Measurements from ENCODE around the gene CHRNE. TPM values are rescaled to one million over a fixed set of nuclear protein-coding genes. Genes with fewer than 3 reads are reported as not detected.

CHRNE gene
- total RNA-seq, 4 donors from 2014 or later: 0.50 to 3.6 (median 1.5) TPM

GRCh38 chr17:4851084-4851483 is 51.8 kb downstream of the CHRNE start:
- ATAC-seq (ENCODE audit: low FRiP score) (no peak), DNase-seq (ENCODE audit: low spot score) (no peak)
- no peak for TF ChIP-seq CTCF (IDR thresholded peaks at IDR 0.05)

GRCh38 chr17:4850246-4850645 is 52.7 kb downstream of the CHRNE start:
- DNase-seq (ENCODE audit: low spot score) (no peak), ATAC-seq (ENCODE audit: low FRiP score) (peak; percentile 48)
- no peak for TF ChIP-seq CTCF (IDR thresholded peaks at IDR 0.05)

DNA sequence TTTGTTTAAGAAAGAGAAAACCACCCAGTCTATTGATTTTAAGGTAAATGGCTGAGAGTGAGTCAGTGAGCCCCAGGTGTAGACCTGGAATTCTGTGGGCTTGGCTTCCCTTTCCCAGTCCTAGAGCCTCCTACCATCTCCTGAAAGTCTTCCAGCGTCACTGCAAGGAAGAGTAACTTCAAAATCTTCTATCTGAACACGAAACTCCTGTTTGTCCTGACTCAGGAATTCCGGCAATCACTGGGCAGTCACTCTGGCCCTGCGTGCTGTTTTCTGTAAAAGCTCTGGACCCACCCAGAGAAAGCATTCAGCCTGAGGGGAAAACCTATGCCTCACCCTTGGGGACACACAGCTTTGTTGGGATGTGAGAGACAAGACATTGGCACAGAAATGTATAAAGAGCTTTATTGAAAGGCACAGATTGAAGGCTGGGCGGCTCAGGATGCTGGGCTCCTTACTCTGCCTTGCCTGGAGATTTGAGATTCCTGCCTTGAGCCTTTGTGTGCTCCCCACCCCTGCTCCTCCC is 53.8 kb downstream of the CHRNE start:
- ATAC-seq (ENCODE audit: low FRiP score) (peak; percentile 75), DNase-seq (ENCODE audit: low spot score) (no peak)
- TF ChIP-seq CTCF (IDR thresholded peaks at IDR 0.05): no peak

Other genes with a start within 250 kb of the CHRNE start
- 10 to 100 TPM; 13.1 to 24.4 (median 15.0) TPM for gene PELP1, start 199.0 kb downstream of the CHRNE start, total RNA-seq
- gene ARRB2, start 192.5 kb downstream of the CHRNE start, total RNA-seq: 100 to 1,000 TPM in 1 of 4 donors, 10 to 100 TPM in 3; 43.4 to 111 (median 78.6) TPM
- 10 to 100 TPM; 21.6 to 27.5 (median 26.7) TPM for gene MED11, start 171.7 kb downstream of the CHRNE start, total RNA-seq
- 1 to 10 TPM in 2 of 4 donors, under 1 TPM in 1, not detected in 1; 0.46 to 4.1 (median 1.9) TPM for gene ZMYND15, start 163.3 kb downstream of the CHRNE start, total RNA-seq
- gene CXCL16, start 163.2 kb downstream of the CHRNE start, total RNA-seq: 10 to 100 TPM; 16.6 to 92.1 (median 26.5) TPM
- not detected for gene TM4SF5, start 131.2 kb downstream of the CHRNE start, total RNA-seq
- gene VMO1, start 116.7 kb downstream of the CHRNE start, total RNA-seq: 10 to 100 TPM in 1 of 4 donors, 1 to 10 TPM in 3; 2.1 to 13.1 (median 8.4) TPM
- not detected for gene GLTPD2, start 114.1 kb downstream of the CHRNE start, total RNA-seq
- 100 to 1,000 TPM; 109 to 164 (median 150) TPM for gene PSMB6, start 106.9 kb downstream of the CHRNE start, total RNA-seq
- gene PLD2, start 95.9 kb downstream of the CHRNE start, total RNA-seq: 10 to 100 TPM; 20.8 to 29.2 (median 24.3) TPM
- gene MINK1, start 69.8 kb downstream of the CHRNE start, total RNA-seq: 10 to 100 TPM; 24.4 to 57.8 (median 31.9) TPM
- gene C17orf107, start 3.6 kb downstream of the CHRNE start, total RNA-seq: 1 to 10 TPM in 3 of 4 donors, under 1 TPM in 1; 0.63 to 8.4 (median 3.3) TPM
- gene GP1BA, start 29.2 kb upstream of the CHRNE start, total RNA-seq: not detected
- 10 to 100 TPM; 38.9 to 74.2 (median 47.1) TPM for gene SLC25A11, start 36.9 kb upstream of the CHRNE start, total RNA-seq
- gene RNF167, start 37.2 kb upstream of the CHRNE start, total RNA-seq: 10 to 100 TPM; 24.5 to 34.4 (median 32.0) TPM
- 100 to 1,000 TPM; 444 to 699 (median 616) TPM for gene PFN1, start 45.4 kb upstream of the CHRNE start, total RNA-seq
- 1 to 10 TPM; 2.8 to 5.3 (median 3.3) TPM for gene ENO3, start 48.0 kb upstream of the CHRNE start, total RNA-seq
- gene SPAG7, start 64.7 kb upstream of the CHRNE start, total RNA-seq: 10 to 100 TPM; 45.3 to 71.0 (median 47.5) TPM
- gene CAMTA2, start 84.6 kb upstream of the CHRNE start, total RNA-seq: 10 to 100 TPM; 11.4 to 27.7 (median 21.4) TPM
- gene INCA1, start 94.4 kb upstream of the CHRNE start, total RNA-seq: 1 to 10 TPM in 3 of 4 donors, not detected in 1; 1.0 to 1.4 (median 1.3) TPM
- gene KIF1C, start 94.9 kb upstream of the CHRNE start, total RNA-seq: 10 to 100 TPM; 64.5 to 92.5 (median 76.4) TPM
- not detected for gene SLC52A1, start 132.3 kb upstream of the CHRNE start, total RNA-seq
- gene ZFP3, start 175.4 kb upstream of the CHRNE start, total RNA-seq: 1 to 10 TPM; 3.1 to 6.6 (median 3.9) TPM
- gene ZNF232, start 208.8 kb upstream of the CHRNE start, total RNA-seq: 10 to 100 TPM in 1 of 4 donors, 1 to 10 TPM in 3; 3.8 to 14.3 (median 6.5) TPM
- gene USP6, start 212.9 kb upstream of the CHRNE start, total RNA-seq: 1 to 10 TPM in 1 of 4 donors, under 1 TPM in 2, not detected in 1; 0.06 to 3.8 (median 0.24) TPM

Measured in omental fat pad (tissue), 4 donors.